Stimulated activated CD8-positive, alpha-beta memory T cell treated with anti-CD3 and anti-CD28 coated beads, Interleukin-12 subunit alpha, Interleukin-12 subunit beta, amount 100 ng/mL, for 4 hours (primary cell): ENCODE data around the gene WFDC5.
"Not testable (repeated sequence)": the region's sequence is repeated elsewhere in the genome, so short reads cannot be mapped to it uniquely, and the experiment has no call there.

Source experiments
- DNase-seq: peaks from one replicate; pipeline ENCODE4 v3.0.0-alpha.2; 2020; ENCODE audit warnings: low read depth

WFDC5 gene

GRCh38 chr20:45114465-45115385 is at the start of gene WFDC5:
TSS of gene WFDC5 (minus strand) at chr20:45115174. CDS start at chr20:45115083, 91 bp downstream.
- DNase-seq = no peak

GRCh38 chr20:45163083-45163803 is 48.3 kb upstream of the WFDC5 start:
- DNase-seq = no peak

- no peak for DNase-seq
These were observed 43.0 kb upstream of the WFDC5 start for GRCh38 chr20:45157962-45158361.

GRCh38 chr20:45156713-45157112 is 41.7 kb upstream of the WFDC5 start:
- DNase-seq = no peak

- DNase-seq = not testable (repeated sequence)
These were observed 39.8 kb upstream of the WFDC5 start for GRCh38 chr20:45154794-45155193.

GRCh38 chr20:45154183-45154582 is 39.2 kb upstream of the WFDC5 start:
- no peak for DNase-seq

GRCh38 chr20:45153752-45154151 is 38.8 kb upstream of the WFDC5 start:
- no peak for DNase-seq

- no peak for DNase-seq
These were observed 38.2 kb upstream of the WFDC5 start for GRCh38 chr20:45153147-45153546.

- DNase-seq = no peak
These were observed 37.4 kb upstream of the WFDC5 start for GRCh38 chr20:45152405-45152804.

- DNase-seq = no peak
These were observed 34.1 kb upstream of the WFDC5 start for GRCh38 chr20:45149062-45149461.

GRCh38 chr20:45140836-45141235 is 25.9 kb upstream of the WFDC5 start:
- no peak for DNase-seq

GRCh38 chr20:45139733-45140375 is 24.9 kb upstream of the WFDC5 start:
- not testable (repeated sequence) for DNase-seq

- DNase-seq = no peak
These were observed 23.8 kb upstream of the WFDC5 start for GRCh38 chr20:45138561-45139300.

GRCh38 chr20:45136911-45137310 is 21.9 kb upstream of the WFDC5 start:
- no peak for DNase-seq

- DNase-seq = no peak
These were observed 13.1 kb upstream of the WFDC5 start for GRCh38 chr20:45128099-45128498.

GRCh38 chr20:45124365-45124764 is 9.4 kb upstream of the WFDC5 start, which contains the start of gene WFDC12:
TSS of gene WFDC12 (minus strand) at chr20:45124465. CDS start at chr20:45124447, 18 bp downstream.
- DNase-seq = no peak

- no peak for DNase-seq
These were observed 6.4 kb upstream of the WFDC5 start for GRCh38 chr20:45121388-45121787.

GRCh38 chr20:45119556-45120266 is 4.7 kb upstream of the WFDC5 start:
- DNase-seq = no peak

GRCh38 chr20:45118028-45118427 is 3.1 kb upstream of the WFDC5 start:
- DNase-seq = no peak

GRCh38 chr20:45117581-45117980 is 2.6 kb upstream of the WFDC5 start:
- DNase-seq = no peak

- DNase-seq = no peak
These were observed 855 bp upstream of the WFDC5 start for GRCh38 chr20:45115829-45116228.
